Epithelial cell of proximal tubule (primary cell): ENCODE results near the gene RBM11. TPM values are rescaled to one million over a fixed set of nuclear protein-coding genes. Genes with fewer than 3 reads are reported as not detected.
A peak's percentile ranks its signal among the peaks of the same experiment; 100 is the strongest.
"Not testable (repeated sequence)": the region's sequence is repeated elsewhere in the genome, so short reads cannot be mapped to it uniquely, and the experiment has no call there.

Experiments
- DNase-seq: peaks from one replicate; pipeline ENCODE4 v3.0.0-alpha.2; 2011; ENCODE audit warnings: low read depth
- H3K4me3 ChIP-seq: 2 replicates; pipeline ENCODE4 v1.5.1; 2011; ENCODE audit warnings: low read depth, mild to moderate bottlenecking, low read length
- total RNA-seq: library from RNA; depleted of rRNA; stranded (reverse); fragments of >200 nt; gene quantifications from 2 replicates; pipeline ENCODE4 v1.2.3, GENCODE V29; 2015
- TF ChIP-seq, protein P1 (sequence below): conservative IDR thresholded peaks from 2 replicates; pipeline ENCODE4 v1.5.1; 2012; ENCODE audit warnings: low read depth, mild to moderate bottlenecking, low read length

RBM11 gene, protein sequence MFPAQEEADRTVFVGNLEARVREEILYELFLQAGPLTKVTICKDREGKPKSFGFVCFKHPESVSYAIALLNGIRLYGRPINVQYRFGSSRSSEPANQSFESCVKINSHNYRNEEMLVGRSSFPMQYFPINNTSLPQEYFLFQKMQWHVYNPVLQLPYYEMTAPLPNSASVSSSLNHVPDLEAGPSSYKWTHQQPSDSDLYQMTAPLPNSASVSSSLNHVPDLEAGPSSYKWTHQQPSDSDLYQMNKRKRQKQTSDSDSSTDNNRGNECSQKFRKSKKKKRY
- 0.23 and 1.0 TPM in 2 replicates for total RNA-seq

DNA sequence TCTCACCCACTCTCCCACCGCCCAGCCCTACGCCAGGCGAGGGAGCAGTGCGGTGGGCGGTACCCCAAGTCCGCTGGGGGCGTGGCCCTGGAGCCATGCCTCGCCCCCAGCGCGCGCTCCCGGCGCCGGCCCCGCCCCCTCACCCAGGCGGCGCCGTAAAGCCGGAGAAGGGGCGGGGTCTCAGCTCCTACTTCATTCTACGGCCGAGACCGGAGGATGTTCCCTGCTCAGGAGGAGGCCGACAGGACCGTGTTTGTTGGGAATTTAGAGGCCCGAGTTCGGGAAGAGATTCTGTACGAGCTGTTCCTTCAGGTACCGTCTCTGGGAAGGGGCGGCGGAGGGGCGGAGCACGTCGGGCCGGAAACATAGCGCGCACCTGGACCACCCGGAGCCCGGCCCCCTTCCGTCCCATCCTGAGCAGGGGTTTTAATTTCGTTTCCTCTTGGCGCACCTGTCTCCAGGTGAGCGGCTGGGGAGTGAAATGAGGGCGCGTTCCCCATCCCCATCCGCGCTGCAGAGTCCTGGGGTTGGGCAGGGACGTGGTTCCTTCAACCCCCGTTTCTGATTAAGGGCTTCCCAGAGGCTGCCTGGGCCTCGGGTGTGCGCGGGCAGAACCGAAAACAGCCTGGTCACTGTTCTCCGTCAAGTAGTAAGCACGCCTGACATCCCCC is at the start of gene RBM11:
Gene RBM11, plus strand, starts transcription at position 187 of the 671 bp plus-strand sequence. Its CDS starts 30 bp downstream, at position 217.
- DNase-seq = no peak
- peak within 1 kb of the TSS; percentile 81 for H3K4me3 ChIP-seq
- TF ChIP-seq, protein P1, sequence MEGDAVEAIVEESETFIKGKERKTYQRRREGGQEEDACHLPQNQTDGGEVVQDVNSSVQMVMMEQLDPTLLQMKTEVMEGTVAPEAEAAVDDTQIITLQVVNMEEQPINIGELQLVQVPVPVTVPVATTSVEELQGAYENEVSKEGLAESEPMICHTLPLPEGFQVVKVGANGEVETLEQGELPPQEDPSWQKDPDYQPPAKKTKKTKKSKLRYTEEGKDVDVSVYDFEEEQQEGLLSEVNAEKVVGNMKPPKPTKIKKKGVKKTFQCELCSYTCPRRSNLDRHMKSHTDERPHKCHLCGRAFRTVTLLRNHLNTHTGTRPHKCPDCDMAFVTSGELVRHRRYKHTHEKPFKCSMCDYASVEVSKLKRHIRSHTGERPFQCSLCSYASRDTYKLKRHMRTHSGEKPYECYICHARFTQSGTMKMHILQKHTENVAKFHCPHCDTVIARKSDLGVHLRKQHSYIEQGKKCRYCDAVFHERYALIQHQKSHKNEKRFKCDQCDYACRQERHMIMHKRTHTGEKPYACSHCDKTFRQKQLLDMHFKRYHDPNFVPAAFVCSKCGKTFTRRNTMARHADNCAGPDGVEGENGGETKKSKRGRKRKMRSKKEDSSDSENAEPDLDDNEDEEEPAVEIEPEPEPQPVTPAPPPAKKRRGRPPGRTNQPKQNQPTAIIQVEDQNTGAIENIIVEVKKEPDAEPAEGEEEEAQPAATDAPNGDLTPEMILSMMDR = no peak

- not testable (repeated sequence) for DNase-seq, H3K4me3 ChIP-seq
Measured at GRCh38 chr21:14166463-14167223, 49.3 kb upstream of the RBM11 start.

DNA sequence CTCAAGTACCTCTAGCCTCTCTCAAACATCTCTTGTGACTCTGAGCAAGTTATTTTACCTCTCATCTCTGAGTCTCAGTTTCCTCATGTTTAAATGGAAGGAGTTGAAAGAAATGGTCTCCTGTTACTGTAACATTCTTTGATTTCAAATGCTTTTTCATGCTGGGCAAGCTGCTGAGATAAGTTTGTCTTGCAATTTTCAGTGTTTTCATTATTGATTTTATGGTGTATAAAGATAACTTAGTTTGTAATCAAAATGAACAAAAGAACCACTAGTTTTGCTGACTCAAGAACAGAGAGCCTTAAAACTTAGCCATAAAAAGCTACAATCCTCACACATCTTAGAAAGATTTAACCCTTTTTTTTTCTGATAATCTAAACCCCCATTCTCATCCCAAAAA is 9.7 kb upstream of the RBM11 start:
- no peak overlapping the region for H3K4me3 ChIP-seq
- DNase-seq = no peak
- TF ChIP-seq, protein P1 = no peak

GRCh38 chr21:14210738-14211137 is 5.2 kb upstream of the RBM11 start, which contains the start of gene LIPI:
Gene LIPI, minus strand, starts transcription at chr21:14210955. Its CDS starts 110 bp downstream, at chr21:14210845.
- DNase-seq = no peak
- H3K4me3 ChIP-seq = no peak within 1 kb of the TSS
- TF ChIP-seq, protein P1 = no peak

DNA sequence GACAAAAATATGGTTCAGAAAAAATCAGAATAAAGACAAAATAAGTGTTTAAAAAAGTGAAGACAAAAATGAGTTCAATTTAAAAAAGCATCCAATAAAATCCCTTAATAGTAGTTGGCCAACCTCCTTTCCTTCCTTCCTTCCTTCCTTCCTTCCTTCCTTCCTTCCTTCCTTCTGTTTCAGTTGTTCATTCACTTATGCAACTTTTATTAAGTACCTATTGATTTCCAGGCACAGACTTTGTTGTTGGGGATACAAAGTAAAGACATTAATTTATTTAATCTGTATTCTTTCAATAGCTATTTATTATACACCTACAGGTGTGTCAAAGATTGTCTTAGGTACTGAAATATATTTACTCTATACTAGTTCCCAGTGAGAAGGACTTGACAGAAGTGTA is 2.8 kb upstream of the RBM11 start:
- no peak overlapping the region for H3K4me3 ChIP-seq
- TF ChIP-seq, protein P1 = no peak
- DNase-seq = no peak

- TF ChIP-seq, protein P1 = no peak
- no peak for DNase-seq
- H3K4me3 ChIP-seq = no peak overlapping the region
Measured at GRCh38 chr21:14223365-14223764, 7.4 kb downstream of the RBM11 start.

GRCh38 chr21:14229399-14229798 is 13.4 kb downstream of the RBM11 start:
- no peak for DNase-seq
- TF ChIP-seq, protein P1 = no peak
- H3K4me3 ChIP-seq = no peak overlapping the region
